Measurements from ENCODE around the gene ARHGAP45.

DNA sequence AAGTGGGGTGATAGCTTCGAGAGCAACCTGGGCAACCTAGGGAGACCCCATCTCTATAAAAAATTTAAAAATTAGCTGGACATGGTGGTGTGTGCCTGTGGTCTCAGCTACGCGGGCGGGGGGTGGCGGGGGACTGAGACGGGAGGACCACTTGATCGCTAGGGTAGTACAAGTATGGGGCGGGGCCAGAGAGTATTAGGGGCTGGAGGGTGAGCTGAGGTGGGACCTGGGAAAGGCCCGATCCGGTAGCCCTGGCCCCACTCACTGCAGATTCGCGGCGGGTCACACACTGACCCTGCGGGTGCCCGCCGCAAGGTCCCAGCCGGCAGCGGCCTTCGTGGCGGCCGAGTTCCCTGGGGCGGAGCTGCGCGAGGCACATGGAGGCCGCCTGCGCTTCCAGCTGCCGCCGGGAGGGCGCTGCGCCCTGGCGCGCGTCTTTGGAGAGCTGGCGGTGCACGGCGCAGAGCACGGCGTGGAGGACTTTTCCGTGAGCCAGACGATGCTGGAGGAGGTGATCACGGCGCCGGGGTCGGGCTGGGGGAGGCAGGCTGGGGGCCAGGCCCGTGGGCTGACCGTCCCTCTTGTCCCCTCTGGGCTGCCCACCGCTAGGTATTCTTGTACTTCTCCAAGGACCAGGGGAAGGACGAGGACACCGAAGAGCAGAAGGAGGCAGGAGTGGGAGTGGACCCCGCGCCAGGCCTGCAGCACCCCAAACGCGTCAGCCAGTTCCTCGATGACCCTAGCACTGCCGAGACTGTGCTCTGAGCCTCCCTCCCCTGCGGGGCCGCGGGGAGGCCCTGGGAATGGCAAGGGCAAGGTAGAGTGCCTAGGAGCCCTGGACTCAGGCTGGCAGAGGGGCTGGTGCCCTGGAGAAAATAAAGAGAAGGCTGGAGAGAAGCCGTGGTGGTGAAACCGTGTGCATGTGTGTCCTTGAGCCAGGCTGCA, 2.0 kb upstream of the ARHGAP45 start:
- TF ChIP-seq, protein P1, sequence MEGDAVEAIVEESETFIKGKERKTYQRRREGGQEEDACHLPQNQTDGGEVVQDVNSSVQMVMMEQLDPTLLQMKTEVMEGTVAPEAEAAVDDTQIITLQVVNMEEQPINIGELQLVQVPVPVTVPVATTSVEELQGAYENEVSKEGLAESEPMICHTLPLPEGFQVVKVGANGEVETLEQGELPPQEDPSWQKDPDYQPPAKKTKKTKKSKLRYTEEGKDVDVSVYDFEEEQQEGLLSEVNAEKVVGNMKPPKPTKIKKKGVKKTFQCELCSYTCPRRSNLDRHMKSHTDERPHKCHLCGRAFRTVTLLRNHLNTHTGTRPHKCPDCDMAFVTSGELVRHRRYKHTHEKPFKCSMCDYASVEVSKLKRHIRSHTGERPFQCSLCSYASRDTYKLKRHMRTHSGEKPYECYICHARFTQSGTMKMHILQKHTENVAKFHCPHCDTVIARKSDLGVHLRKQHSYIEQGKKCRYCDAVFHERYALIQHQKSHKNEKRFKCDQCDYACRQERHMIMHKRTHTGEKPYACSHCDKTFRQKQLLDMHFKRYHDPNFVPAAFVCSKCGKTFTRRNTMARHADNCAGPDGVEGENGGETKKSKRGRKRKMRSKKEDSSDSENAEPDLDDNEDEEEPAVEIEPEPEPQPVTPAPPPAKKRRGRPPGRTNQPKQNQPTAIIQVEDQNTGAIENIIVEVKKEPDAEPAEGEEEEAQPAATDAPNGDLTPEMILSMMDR (IDR thresholded peaks at IDR 0.05; ENCODE audit: low read length), result peak; percentile 67
- TF ChIP-seq EZH2 (IDR thresholded peaks at IDR 0.05; ENCODE audit: borderline replicate concordance, low read length), result no peak

All from OCI-LY1 (cell line).